Measurements from ENCODE around the gene ERBB4. TPM values are rescaled to one million over a fixed set of nuclear protein-coding genes. Genes with fewer than 3 reads are reported as not detected.

The ERBB4 gene
- total RNA-seq, 1 experiment from 2014 or later: 0.04 TPM

DNA sequence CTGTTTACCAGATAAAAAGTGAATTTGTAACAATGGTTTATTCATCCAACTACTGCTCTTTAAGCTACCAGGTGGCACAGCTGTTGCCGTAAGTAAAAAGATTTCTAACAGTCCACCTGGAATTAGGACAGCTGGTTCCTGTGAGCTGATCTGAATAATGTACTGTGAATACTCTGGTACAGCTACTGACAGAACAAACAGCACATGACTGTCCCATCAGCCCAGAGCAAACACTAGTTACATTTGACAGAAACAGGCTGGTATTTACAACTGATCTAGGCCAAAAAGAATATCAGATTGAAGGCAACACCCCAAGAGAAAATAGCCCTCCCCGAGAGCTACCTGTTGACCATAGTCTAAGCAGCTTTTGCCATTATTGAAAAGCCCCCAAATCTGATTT is 1141.8 kb downstream of the ERBB4 start:
- TF ChIP-seq, protein P1, sequence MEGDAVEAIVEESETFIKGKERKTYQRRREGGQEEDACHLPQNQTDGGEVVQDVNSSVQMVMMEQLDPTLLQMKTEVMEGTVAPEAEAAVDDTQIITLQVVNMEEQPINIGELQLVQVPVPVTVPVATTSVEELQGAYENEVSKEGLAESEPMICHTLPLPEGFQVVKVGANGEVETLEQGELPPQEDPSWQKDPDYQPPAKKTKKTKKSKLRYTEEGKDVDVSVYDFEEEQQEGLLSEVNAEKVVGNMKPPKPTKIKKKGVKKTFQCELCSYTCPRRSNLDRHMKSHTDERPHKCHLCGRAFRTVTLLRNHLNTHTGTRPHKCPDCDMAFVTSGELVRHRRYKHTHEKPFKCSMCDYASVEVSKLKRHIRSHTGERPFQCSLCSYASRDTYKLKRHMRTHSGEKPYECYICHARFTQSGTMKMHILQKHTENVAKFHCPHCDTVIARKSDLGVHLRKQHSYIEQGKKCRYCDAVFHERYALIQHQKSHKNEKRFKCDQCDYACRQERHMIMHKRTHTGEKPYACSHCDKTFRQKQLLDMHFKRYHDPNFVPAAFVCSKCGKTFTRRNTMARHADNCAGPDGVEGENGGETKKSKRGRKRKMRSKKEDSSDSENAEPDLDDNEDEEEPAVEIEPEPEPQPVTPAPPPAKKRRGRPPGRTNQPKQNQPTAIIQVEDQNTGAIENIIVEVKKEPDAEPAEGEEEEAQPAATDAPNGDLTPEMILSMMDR (conservative IDR thresholded peaks at IDR 0.05): no peak

More for the DNA sequence above, 1141.8 kb downstream of the ERBB4 start:
- Histone ChIP-seq H2BK5ac (ENCODE audit: insufficient read length, low read length) (no peak overlapping the region), H3K27ac (ENCODE audit: insufficient read length, low read depth, low read length) (no peak overlapping the region), H4K20me1 (ENCODE audit: control insufficient read depth, insufficient read depth, insufficient read length) (no peaks in the 10 kb centered on the region), H4K8ac (replicated peaks; ENCODE audit: insufficient read length, low read depth, low read length) (no peak overlapping the region), H3T11ph (ENCODE audit: low read length) (no peak overlapping the region), H3K27me3 (ENCODE audit: insufficient read depth, low read length) (no peaks in the 10 kb centered on the region), H2BK20ac (ENCODE audit: low read depth, low read length, poor library complexity, severe bottlenecking) (no peak overlapping the region), H3K79me2 (ENCODE audit: insufficient read depth, low read length) (no peaks in the 10 kb centered on the region), H3K56ac (ENCODE audit: insufficient read length, low read depth, low read length) (no peak overlapping the region), H3K9ac (ENCODE audit: extremely low read depth, insufficient read length, low read length) (no peak overlapping the region), H3K18ac (ENCODE audit: insufficient read length, low read depth, low read length) (no peak overlapping the region), H3K4me1 (ENCODE audit: insufficient read depth, low read length) (no peaks in the 10 kb centered on the region), H2AFZ (ENCODE audit: low read length) (no peak overlapping the region), H3K4me2 (ENCODE audit: insufficient read depth, insufficient read length, low read length) (no peak overlapping the region), H3K4ac (ENCODE audit: low read depth, low read length) (no peak overlapping the region), H3K23me2 (ENCODE audit: insufficient read length, low read depth, low read length, poor library complexity, severe bottlenecking) (no peaks in the 10 kb centered on the region), H3K79me1 (ENCODE audit: insufficient read depth, low read depth, low read length, poor library complexity, severe bottlenecking) (no peaks in the 10 kb centered on the region), H2BK12ac (ENCODE audit: insufficient read length, low read depth, low read length) (no peak overlapping the region), H4K5ac (ENCODE audit: insufficient read length, low read depth, low read length) (no peak overlapping the region), H2AK5ac (ENCODE audit: insufficient read length, low read length) (no peak overlapping the region), H3K14ac (ENCODE audit: insufficient read depth, low read length) (no peak overlapping the region), H2BK120ac (ENCODE audit: low read depth, low read length, poor library complexity, severe bottlenecking) (no peak overlapping the region), H2BK15ac (ENCODE audit: low read depth, low read length) (no peak overlapping the region), H3K23ac (ENCODE audit: insufficient read length, low read depth, low read length) (no peak overlapping the region), H4K91ac (ENCODE audit: insufficient read length, low read depth, low read length) (no peak overlapping the region), H3K9me3 (ENCODE audit: control insufficient read depth, low read depth, low read length) (no peaks in the 10 kb centered on the region)
- no peaks in the 10 kb centered on the region for H3K9me3 Mint-ChIP-seq
- WGBS (ENCODE audit: extremely low coverage, insufficient read length, low lambda C conversion rate): no CpG with 5 or more reads among the region's 2 CpGs
- no peaks in the 10 kb centered on the region for H3K36me3 Mint-ChIP-seq (ENCODE audit: insufficient read depth in 1 of 3, low read depth in 3 of 3)
- peaks cover 0 to 3% of the 10 kb centered on the region in 2 experiments; a peak in 1 of 4 replicates for H3K4me1 Mint-ChIP-seq
- DNase-seq: no peak
- H3K4me3 Mint-ChIP-seq: no peak overlapping the region
- H3K27ac Mint-ChIP-seq: no peak overlapping the region; a peak in 1 of 7 replicates
- H3K27me3 Mint-ChIP-seq (ENCODE audit: low read depth): no peaks in the 10 kb centered on the region

All from H9 (cell line).